ENCODE data around the gene PACRG. TPM values are rescaled to one million over a fixed set of nuclear protein-coding genes. Genes with fewer than 3 reads are reported as not detected.

Gene PACRG
- total and polyA plus RNA-seq, 4 donors, result 0.47 to 3.8 (median 2.4) TPM

- Histone ChIP-seq H3K4me1 (ENCODE audit: control insufficient read depth in 4 of 4, insufficient read depth in 4 of 4, low read length in 3 of 4) (no peaks in the 10 kb centered on the region), H3K4me3 (ENCODE audit: low read depth in 1 of 3, low read length in 3 of 3) (no peak overlapping the region), H3K36me3 (ENCODE audit: control insufficient read depth in 4 of 4, insufficient read depth in 3 of 4, low read depth in 1 of 4, low read length in 3 of 4) (no peaks in the 10 kb centered on the region), H3K27ac (ENCODE audit: low read depth in 1 of 2, low read length in 2 of 2) (no peak overlapping the region), H3K9me3 (ENCODE audit: control insufficient read depth in 4 of 4, low read length in 3 of 4) (no peaks in the 10 kb centered on the region), H3K9ac (ENCODE audit: low read depth in 1 of 2, low read length in 2 of 2) (no peak overlapping the region), H3K27me3 (ENCODE audit: control insufficient read depth in 4 of 4, insufficient read depth in 4 of 4, low read length in 3 of 4) (no peaks in the 10 kb centered on the region)
- DNase-seq (ENCODE audit: low spot score), result no peak
- WGBS, result 87% methylated on average over 5 of the region's 5 CpGs
- TF ChIP-seq TAF1 (conservative IDR thresholded peaks at IDR 0.05) (no peak), SP1 (IDR thresholded peaks at IDR 0.05) (no peak), RAD21 (IDR thresholded peaks at IDR 0.05) (no peak), ATF3 (IDR thresholded peaks at IDR 0.05) (no peak), NR2F2 (IDR thresholded peaks at IDR 0.05) (no peak)
Measured at GRCh38 chr6:162864911-162865310, 137.1 kb downstream of the PACRG start.

- no peak for DNase-seq (ENCODE audit: low spot score)
- 73% methylated on average over 1 of the region's 1 CpG for WGBS
- TF ChIP-seq GABPA (IDR thresholded peaks at IDR 0.05 in 1 of 2, conservative IDR thresholded peaks at IDR 0.05 in 1 of 2) (no peak), FOXA1 (IDR thresholded peaks at IDR 0.05) (no peak), FOXA2 (IDR thresholded peaks at IDR 0.05) (no peak), ZBTB33 (IDR thresholded peaks at IDR 0.05) (no peak), MAX (IDR thresholded peaks at IDR 0.05) (no peak), ATF3 (IDR thresholded peaks at IDR 0.05) (no peak), CTCF (IDR thresholded peaks at IDR 0.05; ENCODE audit: low read depth, low read length, missing input control) (no peak), RAD21 (IDR thresholded peaks at IDR 0.05) (no peak), NR2F2 (IDR thresholded peaks at IDR 0.05) (no peak), HNF4G (IDR thresholded peaks at IDR 0.05) (no peak), JUND (IDR thresholded peaks at IDR 0.05) (no peak), TAF1 (conservative IDR thresholded peaks at IDR 0.05) (no peak), YY1 (IDR thresholded peaks at IDR 0.05) (no peak), RXRA (IDR thresholded peaks at IDR 0.05) (no peak), HNF4A (conservative IDR thresholded peaks at IDR 0.05) (no peak), EGR1 (IDR thresholded peaks at IDR 0.05; ENCODE audit: low read depth in 2 of 2) (no peak), REST (IDR thresholded peaks at IDR 0.05) (no peak), SP1 (IDR thresholded peaks at IDR 0.05) (no peak)
Measured at GRCh38 chr6:162866656-162867055, 138.9 kb downstream of the PACRG start.

More at GRCh38 chr6:162866656-162867055, 138.9 kb downstream of the PACRG start:
- H3K27ac ChIP-seq (ENCODE audit: low read depth in 1 of 2, low read length in 2 of 2), result no peak overlapping the region
- no peaks in the 10 kb centered on the region for H3K36me3 ChIP-seq (ENCODE audit: control insufficient read depth in 4 of 4, insufficient read depth in 3 of 4, low read depth in 1 of 4, low read length in 3 of 4)
- no peaks in the 10 kb centered on the region for H3K9me3 ChIP-seq (ENCODE audit: control insufficient read depth in 4 of 4, low read length in 3 of 4)
- H3K27me3 ChIP-seq (ENCODE audit: control insufficient read depth in 4 of 4, insufficient read depth in 4 of 4, low read length in 3 of 4), result no peaks in the 10 kb centered on the region
- H3K4me1 ChIP-seq (ENCODE audit: control insufficient read depth in 4 of 4, insufficient read depth in 4 of 4, low read length in 3 of 4), result no peaks in the 10 kb centered on the region
- H3K9ac ChIP-seq (ENCODE audit: low read depth in 1 of 2, low read length in 2 of 2), result no peak overlapping the region
- H3K4me3 ChIP-seq (ENCODE audit: low read depth in 1 of 3, low read length in 3 of 3), result no peak overlapping the region
